Activated T-cell treated with anti-CD3 and anti-CD28 coated beads, Interleukin-2, amount 50 U/mL, for 4 hours (primary cell): ENCODE results near the gene N4BP2L1. TPM values are rescaled to one million over a fixed set of nuclear protein-coding genes. Genes with fewer than 3 reads are reported as not detected.
"Not testable (repeated sequence)": the region's sequence is repeated elsewhere in the genome, so short reads cannot be mapped to it uniquely, and the experiment has no call there.

ENCODE experiments used
- ATAC-seq, 2 donors: fragments of 200-7000 bp; cut with Tn5 transposase; one replicate each; pipeline ENCODE4 v1.10.0; 2021
- DNase-seq: peaks from one replicate; pipeline ENCODE4 v3.0.0-alpha.2; 2020
- H3K27me3 Mint-ChIP-seq: one replicate; pipeline ENCODE4 v1.8.0; 2021; ENCODE audit warnings: low read depth, mixed read lengths
- H3K36me3 Mint-ChIP-seq: one replicate; pipeline ENCODE4 v1.8.0; 2022; ENCODE audit warnings: mixed read lengths; ENCODE audit not compliant: insufficient read depth
- H3K4me1 Mint-ChIP-seq: one replicate; pipeline ENCODE4 v1.8.0; 2021; ENCODE audit warnings: low read depth, mixed read lengths
- H3K4me3 Mint-ChIP-seq: one replicate; pipeline ENCODE4 v1.8.0; 2021; ENCODE audit warnings: mild to moderate bottlenecking, moderate library complexity, mixed read lengths
- H3K9me3 Mint-ChIP-seq: one replicate; pipeline ENCODE4 v1.8.0; 2021; ENCODE audit warnings: mixed read lengths
- total RNA-seq, 3 donors: library from RNA; stranded (reverse); gene quantifications; one replicate each; pipeline ENCODE4 v1.2.1, GENCODE V29; 2021

Gene N4BP2L1
- total RNA-seq, 3 donors from 2014 or later = 5.1 to 7.3 (median 5.4) TPM

DNA sequence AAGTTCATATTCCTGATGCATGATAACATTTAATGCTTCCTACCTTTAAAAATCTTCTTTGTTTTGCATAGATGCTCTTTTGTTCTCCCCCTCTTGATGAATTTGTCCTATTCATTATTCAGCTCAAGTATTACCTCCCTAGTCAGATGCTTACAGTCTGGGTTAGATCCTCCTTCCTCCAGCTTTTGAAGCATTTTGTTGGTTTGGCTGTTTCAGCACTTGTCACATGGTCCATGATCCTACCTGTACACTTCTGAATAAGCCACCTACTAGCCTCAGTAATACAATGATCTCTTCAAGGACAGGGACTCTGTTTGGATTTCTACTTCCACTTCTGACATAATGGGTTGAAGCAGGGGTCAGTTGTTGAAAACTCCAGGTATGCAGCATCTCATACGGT, 37.4 kb downstream of the N4BP2L1 start:
- no peaks in the 10 kb centered on the region for H3K36me3 Mint-ChIP-seq
- no peak for ATAC-seq

GRCh38 chr13:32390048-32390447, 37.9 kb downstream of the N4BP2L1 start:
- H3K9me3 Mint-ChIP-seq = no peaks in the 10 kb centered on the region
- peak; percentile 40 to 59 for ATAC-seq
- peaks cover 6% of the 10 kb centered on the region for H3K4me1 Mint-ChIP-seq
- no peak overlapping the region for H3K4me3 Mint-ChIP-seq
- DNase-seq = no peak
- no peaks in the 10 kb centered on the region for H3K27me3 Mint-ChIP-seq
- H3K36me3 Mint-ChIP-seq = no peaks in the 10 kb centered on the region

More for the DNA sequence above, 37.4 kb downstream of the N4BP2L1 start:
- H3K27me3 Mint-ChIP-seq = no peaks in the 10 kb centered on the region
- H3K4me1 Mint-ChIP-seq = peaks cover 6% of the 10 kb centered on the region
- H3K4me3 Mint-ChIP-seq = no peak overlapping the region
- no peaks in the 10 kb centered on the region for H3K9me3 Mint-ChIP-seq
- no peak for DNase-seq

- H3K4me3 Mint-ChIP-seq = no peak overlapping the region
- H3K9me3 Mint-ChIP-seq = no peaks in the 10 kb centered on the region
- no peak for DNase-seq
- no peak for ATAC-seq
- H3K4me1 Mint-ChIP-seq = peaks cover 2% of the 10 kb centered on the region
- no peaks in the 10 kb centered on the region for H3K27me3 Mint-ChIP-seq
- H3K36me3 Mint-ChIP-seq = no peaks in the 10 kb centered on the region
Observed at GRCh38 chr13:32385410-32385809, 42.5 kb downstream of the N4BP2L1 start.

- no peaks in the 10 kb centered on the region for H3K9me3 Mint-ChIP-seq
- H3K36me3 Mint-ChIP-seq = no peaks in the 10 kb centered on the region
- no peaks in the 10 kb centered on the region for H3K27me3 Mint-ChIP-seq
- H3K4me3 Mint-ChIP-seq = no peak overlapping the region
- DNase-seq (no peak), ATAC-seq (no peak)
- H3K4me1 Mint-ChIP-seq = no peaks in the 10 kb centered on the region
Observed at GRCh38 chr13:32384702-32385101, 43.2 kb downstream of the N4BP2L1 start.

- no peak for DNase-seq
- H3K36me3 Mint-ChIP-seq = no peaks in the 10 kb centered on the region
- no peak overlapping the region for H3K4me3 Mint-ChIP-seq
- no peaks in the 10 kb centered on the region for H3K9me3 Mint-ChIP-seq
- ATAC-seq = no peak
- no peaks in the 10 kb centered on the region for H3K4me1 Mint-ChIP-seq
- no peaks in the 10 kb centered on the region for H3K27me3 Mint-ChIP-seq
Observed at GRCh38 chr13:32383836-32384618, 43.9 kb downstream of the N4BP2L1 start.

GRCh38 chr13:32381539-32381938, 46.4 kb downstream of the N4BP2L1 start:
- no peak for ATAC-seq
- H3K4me1 Mint-ChIP-seq = no peaks in the 10 kb centered on the region

GRCh38 chr13:32378012-32378411, 49.9 kb downstream of the N4BP2L1 start:
- no peaks in the 10 kb centered on the region for H3K4me1 Mint-ChIP-seq
- no peaks in the 10 kb centered on the region for H3K9me3 Mint-ChIP-seq
- H3K27me3 Mint-ChIP-seq = no peaks in the 10 kb centered on the region

More at GRCh38 chr13:32381539-32381938, 46.4 kb downstream of the N4BP2L1 start:
- Mint-ChIP-seq H3K36me3 (no peaks in the 10 kb centered on the region), H3K4me3 (no peak overlapping the region), H3K27me3 (no peaks in the 10 kb centered on the region), H3K9me3 (no peaks in the 10 kb centered on the region)
- no peak for DNase-seq

GRCh38 chr13:32376642-32377415, 51.1 kb downstream of the N4BP2L1 start:
- no peaks in the 10 kb centered on the region for H3K9me3 Mint-ChIP-seq
- ATAC-seq = no peak
- no peaks in the 10 kb centered on the region for H3K27me3 Mint-ChIP-seq
- H3K4me3 Mint-ChIP-seq = no peak overlapping the region
- H3K36me3 Mint-ChIP-seq = peaks cover 20% of the 10 kb centered on the region
- no peak for DNase-seq
- H3K4me1 Mint-ChIP-seq = no peaks in the 10 kb centered on the region

More at GRCh38 chr13:32378012-32378411, 49.9 kb downstream of the N4BP2L1 start:
- ATAC-seq = no peak
- H3K36me3 Mint-ChIP-seq = peaks cover 11% of the 10 kb centered on the region
- no peak overlapping the region for H3K4me3 Mint-ChIP-seq
- DNase-seq = no peak

DNA sequence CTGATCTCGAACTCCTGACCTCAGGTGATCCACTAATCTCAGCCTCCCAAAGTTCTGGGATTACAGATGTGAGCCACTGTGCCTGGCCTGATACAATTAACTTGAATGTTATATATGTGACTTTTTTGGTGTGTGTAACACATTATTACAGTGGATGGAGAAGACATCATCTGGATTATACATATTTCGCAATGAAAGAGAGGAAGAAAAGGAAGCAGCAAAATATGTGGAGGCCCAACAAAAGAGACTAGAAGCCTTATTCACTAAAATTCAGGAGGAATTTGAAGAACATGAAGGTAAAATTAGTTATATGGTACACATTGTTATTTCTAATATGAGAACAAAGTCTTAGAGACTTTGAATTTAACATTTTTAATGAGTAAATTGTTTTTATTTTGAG, 57.1 kb downstream of the N4BP2L1 start:
- Mint-ChIP-seq H3K9me3 (no peaks in the 10 kb centered on the region), H3K27me3 (no peaks in the 10 kb centered on the region), H3K4me1 (no peaks in the 10 kb centered on the region), H3K4me3 (no peak overlapping the region), H3K36me3 (peaks cover 22% of the 10 kb centered on the region)
- ATAC-seq = no peak
- DNase-seq = no peak

GRCh38 chr13:32362574-32362973, 65.4 kb downstream of the N4BP2L1 start:
- Mint-ChIP-seq H3K9me3 (no peaks in the 10 kb centered on the region), H3K4me3 (no peak overlapping the region), H3K4me1 (no peaks in the 10 kb centered on the region), H3K36me3 (peaks cover 10% of the 10 kb centered on the region), H3K27me3 (no peaks in the 10 kb centered on the region)
- DNase-seq = no peak
- no peak for ATAC-seq

GRCh38 chr13:32355935-32356334, 72.0 kb downstream of the N4BP2L1 start:
- H3K27me3 Mint-ChIP-seq, DNase-seq, ATAC-seq, H3K4me1 Mint-ChIP-seq, H3K4me3 Mint-ChIP-seq, H3K9me3 Mint-ChIP-seq: not testable (repeated sequence)
- peaks cover 17% of the 10 kb centered on the region for H3K36me3 Mint-ChIP-seq

GRCh38 chr13:32354040-32354439, 73.9 kb downstream of the N4BP2L1 start:
- Mint-ChIP-seq H3K4me1 (no peaks in the 10 kb centered on the region), H3K27me3 (no peaks in the 10 kb centered on the region), H3K4me3 (no peak overlapping the region), H3K9me3 (no peaks in the 10 kb centered on the region), H3K36me3 (peaks cover 14% of the 10 kb centered on the region)
- no peak for ATAC-seq
- no peak for DNase-seq

GRCh38 chr13:32350839-32351441, 77.0 kb downstream of the N4BP2L1 start:
- DNase-seq, H3K27me3 Mint-ChIP-seq, H3K4me1 Mint-ChIP-seq, H3K4me3 Mint-ChIP-seq, H3K9me3 Mint-ChIP-seq, ATAC-seq: not testable (repeated sequence)
- H3K36me3 Mint-ChIP-seq = peaks cover 13% of the 10 kb centered on the region
